Hepatocyte (in vitro differentiated cells): ENCODE data around the gene ACACA.

ENCODE experiments used
- EZH2 ChIP-seq: fragments of 200-600 bp; sonication (generic); IDR thresholded peaks from 2 replicates; pipeline ENCODE4 v1.6.1; 2016; ENCODE audit warnings: antibody characterized with exemption, mild to moderate bottlenecking, borderline replicate concordance
- EZH2phosphoT487 ChIP-seq: fragments of 200-600 bp; sonication (generic); IDR thresholded peaks from one replicate; pipeline ENCODE4 v1.6.1; 2018; ENCODE audit warnings: antibody characterized with exemption, mild to moderate bottlenecking, low read depth, moderate library complexity; ENCODE audit not compliant: unreplicated experiment, severe bottlenecking
- TF ChIP-seq, protein P1 (sequence below): fragments of 200-600 bp; sonication (generic); IDR thresholded peaks from 2 replicates; pipeline ENCODE4 v1.5.1; 2016; ENCODE audit warnings: antibody characterized with exemption, mild to moderate bottlenecking; ENCODE audit not compliant: poor library complexity

DNA sequence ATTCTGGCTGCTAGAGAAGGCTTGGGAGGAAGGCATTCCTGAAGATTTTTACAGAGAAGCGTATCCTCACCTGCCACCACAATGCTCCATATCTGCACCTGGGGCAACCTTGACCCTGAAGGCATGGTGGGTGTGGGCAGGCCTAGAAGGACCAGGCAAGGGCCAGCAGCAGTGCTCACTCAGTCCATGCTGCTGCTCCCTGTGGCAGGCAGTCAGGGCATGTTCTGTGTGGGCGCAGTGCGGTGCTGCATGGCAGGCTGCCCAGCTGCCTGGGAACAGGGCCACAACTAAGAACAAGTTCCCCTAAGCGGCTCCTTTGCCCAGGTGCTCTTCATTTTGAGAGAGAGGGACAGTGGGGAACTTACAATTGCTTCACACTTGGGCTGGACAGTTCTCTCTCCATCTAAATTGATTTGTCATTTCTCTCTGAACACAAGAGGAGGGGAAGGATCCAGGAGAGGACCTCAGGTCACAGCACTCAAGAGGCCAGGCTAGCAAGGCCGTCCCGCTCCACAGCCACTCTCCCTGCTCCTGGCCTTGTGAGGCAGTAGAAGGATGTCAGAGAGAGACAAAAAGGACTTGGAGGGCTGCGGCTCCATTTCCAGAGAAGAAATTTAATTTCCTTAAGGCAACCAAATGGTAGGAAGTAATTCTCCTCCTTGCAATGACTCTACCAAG is 299.1 kb downstream of the ACACA start:
- TF ChIP-seq, protein P1, sequence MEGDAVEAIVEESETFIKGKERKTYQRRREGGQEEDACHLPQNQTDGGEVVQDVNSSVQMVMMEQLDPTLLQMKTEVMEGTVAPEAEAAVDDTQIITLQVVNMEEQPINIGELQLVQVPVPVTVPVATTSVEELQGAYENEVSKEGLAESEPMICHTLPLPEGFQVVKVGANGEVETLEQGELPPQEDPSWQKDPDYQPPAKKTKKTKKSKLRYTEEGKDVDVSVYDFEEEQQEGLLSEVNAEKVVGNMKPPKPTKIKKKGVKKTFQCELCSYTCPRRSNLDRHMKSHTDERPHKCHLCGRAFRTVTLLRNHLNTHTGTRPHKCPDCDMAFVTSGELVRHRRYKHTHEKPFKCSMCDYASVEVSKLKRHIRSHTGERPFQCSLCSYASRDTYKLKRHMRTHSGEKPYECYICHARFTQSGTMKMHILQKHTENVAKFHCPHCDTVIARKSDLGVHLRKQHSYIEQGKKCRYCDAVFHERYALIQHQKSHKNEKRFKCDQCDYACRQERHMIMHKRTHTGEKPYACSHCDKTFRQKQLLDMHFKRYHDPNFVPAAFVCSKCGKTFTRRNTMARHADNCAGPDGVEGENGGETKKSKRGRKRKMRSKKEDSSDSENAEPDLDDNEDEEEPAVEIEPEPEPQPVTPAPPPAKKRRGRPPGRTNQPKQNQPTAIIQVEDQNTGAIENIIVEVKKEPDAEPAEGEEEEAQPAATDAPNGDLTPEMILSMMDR = no peak
- no peak for TF ChIP-seq EZH2
- TF ChIP-seq EZH2phosphoT487 = no peak
